LNCAP (cell line): ENCODE measurements around the gene NHLRC2.

ENCODE experiments used
- TF ChIP-seq, protein P1 (sequence below): fragments of 450-650 bp; IDR thresholded peaks from 2 replicates; pipeline ENCODE4 v1.5.1; 2017; ENCODE audit warnings: mild to moderate bottlenecking

Gene NHLRC2

DNA sequence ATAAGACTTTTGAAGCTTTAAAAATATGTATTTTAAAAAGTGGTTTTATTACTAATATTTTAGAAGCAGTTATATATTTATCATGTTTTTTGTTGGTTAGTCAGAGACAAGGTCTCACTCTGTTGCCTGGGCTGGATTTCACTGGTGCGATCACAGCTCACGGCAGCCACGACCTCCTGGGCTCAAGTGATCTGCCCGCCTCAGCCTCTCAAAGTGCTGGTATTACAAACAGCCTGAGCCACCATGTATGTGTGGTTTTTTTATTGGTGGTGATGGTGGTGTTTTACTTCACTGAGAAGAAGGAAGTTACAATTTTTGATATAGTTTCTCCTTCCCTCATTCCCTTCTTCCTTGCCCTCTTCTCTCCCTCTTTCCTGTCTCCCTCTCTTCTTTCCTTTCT, 13.4 kb downstream of the NHLRC2 start:
- TF ChIP-seq, protein P1, sequence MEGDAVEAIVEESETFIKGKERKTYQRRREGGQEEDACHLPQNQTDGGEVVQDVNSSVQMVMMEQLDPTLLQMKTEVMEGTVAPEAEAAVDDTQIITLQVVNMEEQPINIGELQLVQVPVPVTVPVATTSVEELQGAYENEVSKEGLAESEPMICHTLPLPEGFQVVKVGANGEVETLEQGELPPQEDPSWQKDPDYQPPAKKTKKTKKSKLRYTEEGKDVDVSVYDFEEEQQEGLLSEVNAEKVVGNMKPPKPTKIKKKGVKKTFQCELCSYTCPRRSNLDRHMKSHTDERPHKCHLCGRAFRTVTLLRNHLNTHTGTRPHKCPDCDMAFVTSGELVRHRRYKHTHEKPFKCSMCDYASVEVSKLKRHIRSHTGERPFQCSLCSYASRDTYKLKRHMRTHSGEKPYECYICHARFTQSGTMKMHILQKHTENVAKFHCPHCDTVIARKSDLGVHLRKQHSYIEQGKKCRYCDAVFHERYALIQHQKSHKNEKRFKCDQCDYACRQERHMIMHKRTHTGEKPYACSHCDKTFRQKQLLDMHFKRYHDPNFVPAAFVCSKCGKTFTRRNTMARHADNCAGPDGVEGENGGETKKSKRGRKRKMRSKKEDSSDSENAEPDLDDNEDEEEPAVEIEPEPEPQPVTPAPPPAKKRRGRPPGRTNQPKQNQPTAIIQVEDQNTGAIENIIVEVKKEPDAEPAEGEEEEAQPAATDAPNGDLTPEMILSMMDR = no peak

DNA sequence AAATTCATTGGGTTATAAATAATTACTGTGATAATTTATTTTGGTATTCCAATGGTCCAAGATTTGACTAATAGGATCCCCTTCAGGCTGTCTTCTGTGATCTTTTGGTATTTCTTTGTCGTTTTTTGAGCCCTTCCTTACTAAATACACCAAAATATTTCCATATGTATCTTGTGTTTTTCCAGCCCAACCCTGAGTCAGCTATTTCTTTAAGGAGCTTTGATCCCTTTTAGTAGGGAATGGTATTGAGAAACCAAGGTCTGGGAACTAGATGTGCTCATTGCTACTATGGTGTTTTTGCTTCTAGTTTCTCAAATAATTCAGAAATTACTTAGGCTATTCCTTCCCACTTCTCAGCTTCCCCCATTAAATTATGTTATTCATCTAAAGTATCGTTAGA, 15.3 kb downstream of the NHLRC2 start:
- TF ChIP-seq, protein P1 = no peak

DNA sequence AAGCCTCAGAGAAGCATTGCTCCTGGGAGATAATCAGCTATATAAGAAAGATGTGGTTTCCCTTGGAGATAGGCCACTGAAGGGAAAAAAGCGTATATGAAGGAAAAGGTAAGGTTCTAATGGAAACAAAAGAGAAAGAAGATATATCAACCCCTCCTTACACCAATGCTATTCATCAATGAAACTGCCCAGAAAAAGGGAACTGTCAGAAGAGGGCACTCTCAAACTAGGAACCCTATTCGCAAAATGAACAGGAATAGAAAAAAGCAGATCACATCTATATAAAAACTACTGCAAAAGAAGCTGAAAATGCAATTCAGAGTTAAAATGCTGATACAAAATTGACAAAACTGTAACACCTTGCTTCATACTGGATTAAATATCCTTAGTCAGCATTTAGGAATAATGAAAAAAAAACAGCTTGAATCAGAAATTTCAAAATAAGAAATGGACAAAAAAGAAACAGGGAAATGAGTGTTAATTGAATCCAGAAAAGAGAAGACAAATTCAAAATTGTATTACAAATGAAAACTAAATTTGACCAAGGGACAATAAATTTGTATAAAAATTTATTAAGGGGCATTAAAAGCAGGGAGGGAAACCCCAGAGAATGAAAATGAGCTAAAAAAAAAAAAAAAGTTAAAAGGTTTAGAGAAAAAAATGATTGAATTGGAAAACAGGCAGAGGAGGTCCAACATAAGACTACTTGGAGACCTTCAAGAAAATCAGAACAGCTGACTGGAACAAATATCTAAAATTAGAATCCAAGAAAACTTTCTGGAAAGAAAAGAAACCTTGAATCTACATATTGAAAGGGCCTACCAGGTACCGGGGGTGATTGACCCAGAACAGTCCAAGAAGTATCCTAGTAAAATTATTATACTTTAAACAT, 17.9 kb downstream of the NHLRC2 start:
- TF ChIP-seq, protein P1 = no peak

DNA sequence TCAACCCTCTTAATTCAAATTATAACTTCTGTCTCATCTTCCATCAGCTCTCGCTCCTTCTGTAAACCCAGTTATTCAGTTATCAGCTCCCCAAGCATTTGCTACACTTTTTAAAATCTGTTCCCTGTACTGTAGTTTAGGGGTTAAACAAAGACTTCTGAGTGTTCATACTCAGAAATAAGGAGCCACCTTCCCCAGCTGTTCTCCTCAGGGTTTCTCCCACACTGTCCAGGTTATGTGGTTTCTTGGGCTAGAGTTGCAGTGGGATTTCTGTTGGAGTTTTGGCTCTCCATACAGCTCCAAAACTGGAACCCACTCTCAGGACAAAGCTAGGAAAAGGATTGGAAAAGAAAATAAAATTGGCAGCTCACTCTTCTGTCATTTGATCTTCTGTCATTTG, 20.8 kb downstream of the NHLRC2 start:
- TF ChIP-seq, protein P1 = no peak

DNA sequence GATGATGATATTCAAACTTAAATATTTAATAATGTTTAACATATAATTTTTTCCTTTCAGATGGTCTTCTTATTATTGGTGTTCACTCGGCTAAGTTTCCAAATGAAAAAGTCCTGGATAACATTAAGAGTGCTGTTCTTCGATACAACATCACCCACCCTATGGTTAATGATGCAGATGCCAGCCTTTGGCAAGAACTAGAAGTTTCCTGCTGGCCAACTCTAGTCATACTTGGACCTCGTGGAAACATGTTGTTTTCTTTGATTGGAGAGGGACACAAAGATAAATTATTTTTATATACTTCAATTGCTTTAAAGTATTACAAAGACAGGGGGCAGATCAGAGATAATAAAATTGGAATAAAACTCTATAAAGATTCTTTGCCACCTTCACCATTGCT, 22.0 kb downstream of the NHLRC2 start:
- TF ChIP-seq, protein P1 = no peak

DNA sequence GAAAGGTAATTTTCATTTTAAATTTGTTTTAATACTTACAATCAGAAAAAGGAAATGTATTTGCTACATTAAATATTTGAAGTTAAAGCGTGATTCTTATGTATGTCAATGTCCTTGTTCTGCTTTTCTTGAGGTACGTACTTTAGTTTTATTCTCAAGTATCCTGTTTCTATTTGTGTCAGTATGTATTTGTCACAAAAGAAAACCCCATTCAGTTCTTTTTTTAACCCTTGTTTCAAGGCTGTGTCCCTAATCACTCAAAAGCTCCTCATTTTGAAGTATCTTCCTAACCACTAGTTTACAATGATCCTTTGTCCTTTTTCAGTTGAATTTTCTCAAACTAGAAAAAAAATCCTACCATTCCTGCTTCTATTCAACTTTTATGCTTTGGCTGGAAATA, 25.2 kb downstream of the NHLRC2 start:
- TF ChIP-seq, protein P1 = no peak

DNA sequence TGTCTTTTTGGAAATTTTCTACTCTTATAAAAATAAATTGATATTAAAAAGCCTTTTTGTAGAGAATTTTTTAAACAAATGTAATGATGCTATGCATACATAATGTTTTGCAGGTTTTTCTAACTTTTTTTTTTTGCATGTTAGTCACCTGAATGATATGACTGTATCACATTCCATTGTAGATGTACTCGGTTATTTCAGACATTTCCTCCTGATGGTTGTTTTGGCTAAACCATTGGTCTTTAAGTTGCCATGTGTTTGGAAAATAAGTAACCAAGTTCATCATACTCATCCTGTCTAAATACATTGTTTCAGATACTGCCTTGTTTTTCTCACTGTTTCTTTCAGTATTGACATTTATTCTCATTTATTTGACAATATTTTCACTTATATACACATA, 25.8 kb downstream of the NHLRC2 start:
- TF ChIP-seq, protein P1 = no peak

DNA sequence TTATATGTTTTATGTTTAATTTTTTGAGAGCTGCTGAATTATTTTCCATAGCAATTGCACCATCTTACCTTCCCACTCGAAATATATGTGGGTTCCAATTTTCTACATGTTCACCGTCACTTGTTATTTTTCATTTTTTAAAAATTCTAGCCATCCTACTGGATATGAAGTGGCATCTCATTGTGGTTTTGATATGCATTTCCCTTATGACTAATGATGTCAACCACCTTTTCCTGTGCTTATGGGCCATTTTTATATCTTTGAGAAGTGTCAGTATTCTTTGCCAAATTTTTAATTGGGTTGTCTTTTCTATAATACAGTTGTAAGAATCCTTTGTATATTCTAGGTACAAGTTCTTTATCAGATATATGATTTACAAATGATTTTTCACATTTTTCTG, 27.8 kb downstream of the NHLRC2 start:
- TF ChIP-seq, protein P1 = no peak
